Duodenal mucosa (tissue), 2 donors: Measurements from ENCODE around the gene HOXD9.

Source experiments
- H3K27ac ChIP-seq: one replicate; pipeline ENCODE4 v1.7.0; 2013; ENCODE audit warnings: low read depth, low read length
- H3K27me3 ChIP-seq, 2 donors: one replicate each; pipeline ENCODE4 v1.7.0; 2013; ENCODE audit warnings: low read length in 2 of 2, control low read depth in 1 of 2; ENCODE audit not compliant: insufficient read depth in 2 of 2, control insufficient read depth in 1 of 2
- H3K36me3 ChIP-seq, 2 donors: one replicate each; pipeline ENCODE4 v1.7.0; 2013; ENCODE audit warnings: low read length in 2 of 2, control low read depth in 1 of 2; ENCODE audit not compliant: insufficient read depth in 2 of 2, control insufficient read depth in 1 of 2
- H3K4me1 ChIP-seq, 2 donors: one replicate each; pipeline ENCODE4 v1.7.0; 2013; ENCODE audit warnings: low read length in 2 of 2, control low read depth in 1 of 2; ENCODE audit not compliant: insufficient read depth in 2 of 2, control insufficient read depth in 1 of 2
- H3K4me3 ChIP-seq, 2 donors: one replicate each; pipeline ENCODE4 v1.7.0; 2013; ENCODE audit warnings: low read length in 2 of 2, low read depth in 1 of 2
- H3K9ac ChIP-seq, 2 donors: one replicate each; pipeline ENCODE4 v1.7.0; 2013; ENCODE audit warnings: low read length in 2 of 2, low read depth in 1 of 2
- H3K9me3 ChIP-seq, 2 donors: one replicate each; pipeline ENCODE4 v1.7.0; 2013; ENCODE audit warnings: low read length in 2 of 2, control low read depth in 1 of 2; ENCODE audit not compliant: control insufficient read depth in 1 of 2

HOXD9 gene

GRCh38 chr2:176142281-176142680, 19.8 kb downstream of the HOXD9 start:
- Histone ChIP-seq H3K9ac (no peak overlapping the region), H3K4me1 (peaks cover 0 to 5% of the 10 kb centered on the region in 2 donors), H3K27me3 (peaks cover 72 to 90% of the 10 kb centered on the region in 2 donors), H3K27ac (no peak overlapping the region), H3K9me3 (no peaks in the 10 kb centered on the region), H3K4me3 (no peak overlapping the region), H3K36me3 (no peaks in the 10 kb centered on the region)

GRCh38 chr2:176145085-176145969, 22.8 kb downstream of the HOXD9 start:
- Histone ChIP-seq H3K4me1 (peaks cover 0 to 5% of the 10 kb centered on the region in 2 donors), H3K36me3 (no peaks in the 10 kb centered on the region), H3K27ac (no peak overlapping the region), H3K9me3 (no peaks in the 10 kb centered on the region), H3K9ac (no peak overlapping the region), H3K27me3 (peaks cover 68 to 92% of the 10 kb centered on the region in 2 donors), H3K4me3 (no peak overlapping the region)

GRCh38 chr2:176146101-176146500, 23.6 kb downstream of the HOXD9 start:
- Histone ChIP-seq H3K4me1 (no peaks in the 10 kb centered on the region), H3K27ac (no peak overlapping the region), H3K27me3 (peaks cover 70 to 94% of the 10 kb centered on the region in 2 donors), H3K9me3 (no peaks in the 10 kb centered on the region), H3K4me3 (no peak overlapping the region), H3K36me3 (no peaks in the 10 kb centered on the region), H3K9ac (no peak overlapping the region)

- Histone ChIP-seq H3K27me3 (peaks cover 75 to 94% of the 10 kb centered on the region in 2 donors), H3K4me3 (no peak overlapping the region), H3K36me3 (no peaks in the 10 kb centered on the region), H3K9ac (no peak overlapping the region), H3K9me3 (no peaks in the 10 kb centered on the region), H3K27ac (no peak overlapping the region), H3K4me1 (no peaks in the 10 kb centered on the region)
Observed at GRCh38 chr2:176146645-176147044, 24.1 kb downstream of the HOXD9 start.

- no peaks in the 10 kb centered on the region for H3K4me1 ChIP-seq
Observed at GRCh38 chr2:176147210-176147799, 24.8 kb downstream of the HOXD9 start.

GRCh38 chr2:176147800-176148496, 25.4 kb downstream of the HOXD9 start:
- Histone ChIP-seq H3K9ac (no peak overlapping the region), H3K4me1 (no peaks in the 10 kb centered on the region)

More at GRCh38 chr2:176147210-176147799, 24.8 kb downstream of the HOXD9 start:
- no peak overlapping the region for H3K27ac ChIP-seq
- no peaks in the 10 kb centered on the region for H3K36me3 ChIP-seq
- no peak overlapping the region for H3K9ac ChIP-seq
- no peak overlapping the region for H3K4me3 ChIP-seq
- H3K27me3 ChIP-seq: peaks cover 76 to 94% of the 10 kb centered on the region in 2 donors
- no peaks in the 10 kb centered on the region for H3K9me3 ChIP-seq

GRCh38 chr2:176148751-176149421, 26.4 kb downstream of the HOXD9 start:
- H3K27ac ChIP-seq: no peak overlapping the region
- no peak overlapping the region for H3K9ac ChIP-seq
- H3K36me3 ChIP-seq: no peaks in the 10 kb centered on the region
- H3K27me3 ChIP-seq: peaks cover 75 to 94% of the 10 kb centered on the region in 2 donors
- H3K4me1 ChIP-seq: no peaks in the 10 kb centered on the region
- no peak overlapping the region for H3K4me3 ChIP-seq
- H3K9me3 ChIP-seq: no peaks in the 10 kb centered on the region

More at GRCh38 chr2:176147800-176148496, 25.4 kb downstream of the HOXD9 start:
- no peaks in the 10 kb centered on the region for H3K36me3 ChIP-seq
- H3K4me3 ChIP-seq: no peak overlapping the region
- H3K9me3 ChIP-seq: no peaks in the 10 kb centered on the region
- H3K27me3 ChIP-seq: peaks cover 77 to 94% of the 10 kb centered on the region in 2 donors
- no peak overlapping the region for H3K27ac ChIP-seq

- Histone ChIP-seq H3K4me1 (no peaks in the 10 kb centered on the region), H3K36me3 (no peaks in the 10 kb centered on the region), H3K27ac (no peak overlapping the region), H3K4me3 (no peak overlapping the region), H3K9me3 (no peaks in the 10 kb centered on the region), H3K9ac (no peak overlapping the region), H3K27me3 (peaks cover 80 to 98% of the 10 kb centered on the region in 2 donors)
Observed at GRCh38 chr2:176149481-176149938, 27.0 kb downstream of the HOXD9 start.

- no peak overlapping the region for H3K27ac ChIP-seq
- no peak overlapping the region for H3K4me3 ChIP-seq
- peaks cover 81 to 98% of the 10 kb centered on the region in 2 donors for H3K27me3 ChIP-seq
- H3K36me3 ChIP-seq: no peaks in the 10 kb centered on the region
- no peak overlapping the region for H3K9ac ChIP-seq
- no peaks in the 10 kb centered on the region for H3K4me1 ChIP-seq
- H3K9me3 ChIP-seq: no peaks in the 10 kb centered on the region
Observed at GRCh38 chr2:176149939-176150583, 27.5 kb downstream of the HOXD9 start.
